ENCODE data around the gene RETREG1.
"Not testable (repeated sequence)": the region's sequence is repeated elsewhere in the genome, so short reads cannot be mapped to it uniquely, and the experiment has no call there.

RETREG1 gene

GRCh38 chr5:16551628-16552027 lies 65.2 kb downstream of the RETREG1 start:
- DNase-seq (ENCODE audit: low spot score) = no peak

GRCh38 chr5:16550316-16550952 lies 66.4 kb downstream of the RETREG1 start:
- peak; percentile 16 for DNase-seq (ENCODE audit: low spot score)

- no peak for DNase-seq (ENCODE audit: low spot score)
Observed at GRCh38 chr5:16549491-16550206, 67.1 kb downstream of the RETREG1 start.

- DNase-seq (ENCODE audit: low spot score) = no peak
Observed at GRCh38 chr5:16548812-16549211, 68.0 kb downstream of the RETREG1 start.

GRCh38 chr5:16548115-16548514 lies 68.7 kb downstream of the RETREG1 start:
- no peak for DNase-seq (ENCODE audit: low spot score)

GRCh38 chr5:16547200-16547842 lies 69.5 kb downstream of the RETREG1 start:
- DNase-seq (ENCODE audit: low spot score) = no peak

- no peak for DNase-seq (ENCODE audit: low spot score)
Observed at GRCh38 chr5:16546732-16547131, 70.1 kb downstream of the RETREG1 start.

GRCh38 chr5:16544607-16545374 lies 72.0 kb downstream of the RETREG1 start:
- no peak for DNase-seq (ENCODE audit: low spot score)

GRCh38 chr5:16543206-16543605 lies 73.6 kb downstream of the RETREG1 start:
- DNase-seq (ENCODE audit: low spot score) = not testable (repeated sequence)

- DNase-seq (ENCODE audit: low spot score) = no peak
Observed at GRCh38 chr5:16542236-16542635, 74.6 kb downstream of the RETREG1 start.

GRCh38 chr5:16541592-16541991 lies 75.2 kb downstream of the RETREG1 start:
- not testable (repeated sequence) for DNase-seq (ENCODE audit: low spot score)

- no peak for DNase-seq (ENCODE audit: low spot score)
Observed at GRCh38 chr5:16540421-16540820, 76.4 kb downstream of the RETREG1 start.

- DNase-seq (ENCODE audit: low spot score) = no peak
Observed at GRCh38 chr5:16539169-16539666, 77.6 kb downstream of the RETREG1 start.

- no peak for DNase-seq (ENCODE audit: low spot score)
Observed at GRCh38 chr5:16538006-16538405, 78.8 kb downstream of the RETREG1 start.

GRCh38 chr5:16536818-16537217 lies 80.0 kb downstream of the RETREG1 start:
- DNase-seq (ENCODE audit: low spot score) = no peak

- DNase-seq (ENCODE audit: low spot score) = no peak
Observed at GRCh38 chr5:16536246-16536645, 80.6 kb downstream of the RETREG1 start.

- no peak for DNase-seq (ENCODE audit: low spot score)
Observed at GRCh38 chr5:16534280-16534679, 82.5 kb downstream of the RETREG1 start.

- no peak for DNase-seq (ENCODE audit: low spot score)
Observed at GRCh38 chr5:16531063-16531648, 85.6 kb downstream of the RETREG1 start.

GRCh38 chr5:16529306-16529705 lies 87.5 kb downstream of the RETREG1 start:
- DNase-seq (ENCODE audit: low spot score) = no peak

- no peak for DNase-seq (ENCODE audit: low spot score)
Observed at GRCh38 chr5:16528382-16529110, 88.3 kb downstream of the RETREG1 start.

GRCh38 chr5:16525651-16526050 lies 91.1 kb downstream of the RETREG1 start:
- DNase-seq (ENCODE audit: low spot score) = no peak

All from CD4-positive, alpha-beta T cell treated with Interleukin-15 for 4 hours (primary cell).